K562 (cell line): ENCODE data around the gene SNRNP200. TPM values are rescaled to one million over a fixed set of nuclear protein-coding genes. Genes with fewer than 3 reads are reported as not detected.
A peak's percentile ranks its signal among the peaks of the same experiment; 100 is the strongest.

Source experiments
- ARID2 ChIP-seq: fragments of 450-650 bp; IDR thresholded peaks from 2 replicates; pipeline ENCODE4 v1.6.1; 2017; ENCODE audit warnings: antibody characterized with exemption, mild to moderate bottlenecking
- CBFA2T3 ChIP-seq: fragments of 450-650 bp; IDR thresholded peaks from 2 replicates; pipeline ENCODE4 v1.6.1; 2017
- CBX5 ChIP-seq: IDR thresholded peaks from 2 replicates; pipeline ENCODE4 v1.6.1; 2014; ENCODE audit warnings: low read depth, borderline replicate concordance
- DIDO1 ChIP-seq: fragments of 450-650 bp; IDR thresholded peaks from 2 replicates; pipeline ENCODE4 v1.6.1; 2016; ENCODE audit warnings: low read depth, missing biosample characterization, missing genetic modification characterization
- GMEB1 ChIP-seq: fragments of 250-450 bp; sonication (Bioruptor Pico); IDR thresholded peaks from 2 replicates; pipeline ENCODE4 v1.4.0; 2020; ENCODE audit warnings: mild to moderate bottlenecking
- HLTF ChIP-seq: fragments of 450-650 bp; IDR thresholded peaks from 2 replicates; pipeline ENCODE4 v1.6.1; 2016
- NELFE ChIP-seq: IDR thresholded peaks from 2 replicates; pipeline ENCODE4 v1.6.1; 2011; ENCODE audit warnings: mild to moderate bottlenecking; ENCODE audit not compliant: insufficient read depth, insufficient read length
- PURB ChIP-seq: sonication (generic); formaldehyde crosslinking; IDR thresholded peaks from 2 replicates; pipeline ENCODE4 v1.9.0; 2021; ENCODE audit warnings: low read depth, mild to moderate bottlenecking, missing genetic modification reagents
- U2AF2 ChIP-seq: fragments of 200-400 bp; formaldehyde crosslinking; optimal IDR thresholded peaks from 2 replicates; pipeline ENCODE3; 2017; ENCODE audit warnings: low read depth, mild to moderate bottlenecking, low read length
- ZNF224 ChIP-seq: sonication (generic); formaldehyde crosslinking; IDR thresholded peaks from 2 replicates; pipeline ENCODE4 v1.8.0; 2022; ENCODE audit warnings: mild to moderate bottlenecking, missing genetic modification reagents
- ZNF384 ChIP-seq: IDR thresholded peaks from 2 replicates; pipeline ENCODE4 v1.6.1; 2012; ENCODE audit warnings: low read depth, low read length, improper control_type of control experiment
- ZNF561 ChIP-seq: fragments of 450-650 bp; formaldehyde crosslinking; conservative IDR thresholded peaks from 2 replicates; pipeline ENCODE4 v1.4.0; 2020; ENCODE audit warnings: mild to moderate bottlenecking, moderate library complexity
- polyA plus RNA-seq, 8 experiments: library from polyadenylated mRNA; depleted of rRNA in 4 of 8; stranded (reverse) in 5 of 8; unstranded in 3 of 8; fragments of >200 nt; fragmentation: Nextera tagmentation in 2 of 8; fragmentation: Illumina TruSeq in 1 of 8; extraction: Ambion mirVana in 2 of 8; extraction: Trizol in 1 of 8; gene quantifications; 2 replicates each; pipeline versions ENCODE4 v1.2.1 to v1.2.3, GENCODE V29; 2011 to 2014; ENCODE audit warnings: inconsistent platforms in 1 of 8, missing spikeins in 1 of 8
- total RNA-seq, 7 experiments: library from RNA; depleted of rRNA in 6 of 7; stranded (reverse); fragments of >200 nt in 6 of 7; fragmentation: Illumina TruSeq in 2 of 7; extraction: Trizol in 2 of 7; gene quantifications; 2 replicates each; pipeline versions ENCODE4 v1.2.1 to v1.2.3, GENCODE V29; 2011 to 2021; ENCODE audit warnings: low replicate concordance in 1 of 7

The SNRNP200 gene
- total and polyA plus RNA-seq, 9 of the 15 experiments (the other 6 are each of a cell fraction or from before 2014, with no cell fraction given) = 76.1 to 231 (median 155) TPM

DNA sequence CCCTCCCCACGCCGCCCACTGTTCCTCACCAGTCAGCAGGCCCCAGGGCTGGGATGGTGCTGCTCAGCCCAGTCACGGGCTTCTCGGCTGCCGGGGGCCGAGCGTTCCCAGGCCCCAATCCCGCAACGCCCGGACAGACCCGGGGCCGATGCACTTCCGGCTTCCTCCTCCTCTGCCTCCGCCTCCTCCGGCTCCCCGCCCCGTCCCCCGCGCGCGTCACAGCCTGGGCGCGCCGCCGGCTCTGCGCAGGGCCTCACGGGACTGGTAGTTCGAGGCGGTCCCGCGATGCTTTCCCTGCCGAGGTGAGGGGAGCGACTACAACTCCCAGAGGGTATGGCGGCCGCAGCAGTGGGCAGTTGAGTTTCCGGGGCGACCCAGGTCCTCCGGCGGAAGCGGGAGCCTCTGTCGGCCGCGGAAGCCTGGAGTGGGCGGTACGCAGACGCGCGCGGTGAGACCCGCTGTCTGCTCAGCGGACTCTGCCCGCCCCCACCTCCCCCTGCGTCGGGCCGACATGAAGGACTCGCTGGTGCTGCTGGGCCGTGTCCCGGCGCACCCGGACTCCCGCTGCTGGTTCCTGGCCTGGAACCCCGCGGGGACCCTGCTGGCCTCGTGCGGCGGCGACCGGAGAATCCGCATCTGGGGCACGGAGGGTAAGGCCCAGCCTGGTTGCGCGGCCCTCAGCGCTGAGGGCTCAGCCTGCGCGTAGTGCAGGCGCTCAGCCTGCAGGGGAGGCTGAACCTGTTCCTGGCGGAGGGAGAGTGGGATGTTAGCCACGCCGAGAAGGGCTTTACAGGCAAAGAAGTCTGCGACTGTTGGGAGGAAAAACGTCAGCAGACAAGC, 39.3 kb downstream of the SNRNP200 start, which contains the start of the genes CIAO1 and TMEM127 (continued):
- TF ChIP-seq GMEB1 (CRISPR knock-in tag) (peak; percentile 68), U2AF2 (no peak), NELFE (no peak), CBX5 (no peak), DIDO1 (peak; percentile 13; the same call in 1 of the 2 replicates), HLTF (no peak), CBFA2T3 (no peak), ZNF224 (CRISPR knock-in tag) (no peak), ARID2 (no peak), ZNF384 (no peak), PURB (CRISPR knock-in tag) (no peak), ZNF561 (no peak)
